GM19463 (cell line): Measurements from ENCODE around the gene LASP1.
"Not testable (repeated sequence)": the region's sequence is repeated elsewhere in the genome, so short reads cannot be mapped to it uniquely, and the experiment has no call there.

Experiments
- ATAC-seq: cut with Tn5 transposase; IDR thresholded peaks from one replicate; pipeline ENCODE4 v1.9.1; 2021; ENCODE audit warnings: mild to moderate bottlenecking, moderate library complexity; ENCODE audit not compliant: unreplicated experiment

Gene LASP1

GRCh38 chr17:38906460-38907228, 36.8 kb downstream of the LASP1 start:
- ATAC-seq = no peak

- no peak for ATAC-seq
Measured at GRCh38 chr17:38907930-38908675, 38.2 kb downstream of the LASP1 start.

DNA sequence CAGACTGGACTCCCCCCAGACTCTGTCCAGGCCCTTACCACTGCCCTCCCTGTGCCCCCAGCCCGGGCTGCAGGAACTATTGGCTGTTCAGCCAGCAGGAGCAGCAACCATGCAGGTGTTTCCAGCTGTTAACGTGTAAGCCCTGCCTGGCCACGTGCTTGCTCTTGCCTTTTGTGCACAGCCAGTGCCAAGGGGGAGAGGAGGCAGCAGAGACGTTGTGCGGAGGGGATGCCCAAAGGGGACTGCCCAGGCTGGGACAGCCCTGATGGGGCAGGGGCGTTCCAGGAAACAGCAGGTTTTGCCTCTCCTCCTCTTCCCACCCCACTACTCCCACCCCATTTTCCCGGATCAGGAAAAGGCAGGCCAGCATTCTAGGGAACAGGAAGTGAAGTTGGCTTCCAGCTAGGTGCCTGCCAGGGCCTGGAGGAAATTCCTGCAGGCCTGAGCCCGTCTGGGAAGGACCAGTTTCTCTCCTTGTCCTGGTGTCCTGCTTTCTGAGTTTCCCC, 38.9 kb downstream of the LASP1 start:
- no peak for ATAC-seq

- no peak for ATAC-seq
Measured at GRCh38 chr17:38910325-38910724, 40.5 kb downstream of the LASP1 start.

GRCh38 chr17:38911081-38911730, 41.3 kb downstream of the LASP1 start:
- no peak for ATAC-seq

GRCh38 chr17:38911731-38912081, 41.8 kb downstream of the LASP1 start:
- ATAC-seq = not testable (repeated sequence)

- no peak for ATAC-seq
Measured at GRCh38 chr17:38912221-38912813, 42.5 kb downstream of the LASP1 start.

DNA sequence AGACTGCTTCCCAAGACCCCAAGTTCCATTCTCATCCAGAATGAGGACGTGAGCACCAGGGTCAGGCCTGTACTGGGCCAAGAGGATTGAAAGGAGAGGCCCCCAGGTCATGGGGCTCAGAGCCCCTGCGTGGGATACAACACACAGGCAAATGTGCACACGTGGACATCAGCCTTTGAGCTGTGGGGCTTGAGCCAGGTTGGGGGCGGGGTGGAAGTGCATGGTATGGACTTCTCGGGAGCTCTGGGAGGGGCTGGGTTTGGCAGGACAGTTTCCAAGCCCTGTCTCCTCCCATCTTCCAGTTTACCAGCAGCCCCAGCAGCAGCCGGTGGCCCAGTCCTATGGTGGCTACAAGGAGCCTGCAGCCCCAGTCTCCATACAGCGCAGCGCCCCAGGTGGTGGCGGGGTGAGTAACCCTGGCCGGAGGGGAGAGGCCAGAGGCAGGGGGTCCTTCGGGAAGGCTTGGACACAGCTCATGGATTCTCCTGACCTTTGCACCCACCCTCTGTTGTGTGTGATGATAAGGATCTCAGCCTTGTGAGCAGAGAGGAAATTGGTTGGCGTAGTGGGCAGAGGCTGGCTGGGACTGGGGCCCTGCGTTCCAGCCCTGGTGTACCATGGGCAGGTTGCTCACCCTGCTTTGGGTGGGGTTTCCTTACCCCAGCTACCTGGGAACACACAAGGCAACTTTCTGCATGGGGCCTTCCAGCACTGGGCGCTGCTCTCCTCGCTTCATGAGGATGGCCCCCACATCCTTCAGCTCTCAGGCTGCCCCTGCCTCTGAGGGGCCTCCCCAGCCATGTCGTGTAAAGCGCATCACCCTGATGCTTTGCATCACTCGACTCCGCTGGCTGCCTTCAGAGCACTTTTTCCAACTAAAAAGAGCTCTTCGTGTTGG, 45.1 kb downstream of the LASP1 start:
- ATAC-seq = no peak

GRCh38 chr17:38915639-38915995, 45.8 kb downstream of the LASP1 start:
- no peak for ATAC-seq

DNA sequence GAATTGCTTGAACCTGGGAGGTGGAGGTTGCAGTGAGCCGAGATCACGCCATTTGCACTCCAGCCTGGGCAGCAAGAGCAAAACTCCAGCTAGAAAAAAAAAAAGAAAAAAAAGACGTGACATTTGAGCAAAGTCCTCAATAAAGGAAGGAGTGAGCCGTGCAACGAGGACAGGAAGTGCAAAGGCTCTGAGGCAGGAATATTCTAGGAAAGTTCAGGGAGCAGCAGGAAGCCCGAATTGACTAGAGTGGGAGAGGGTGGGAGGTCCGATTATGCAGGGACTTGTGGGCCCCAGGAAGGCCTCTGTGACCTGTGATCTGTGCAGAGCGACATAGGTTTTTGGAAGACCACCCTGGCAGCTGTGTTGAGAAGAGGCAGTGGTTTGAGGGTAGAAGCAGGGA, 46.9 kb downstream of the LASP1 start:
- ATAC-seq = no peak

- ATAC-seq = no peak
Measured at GRCh38 chr17:38917259-38917658, 47.4 kb downstream of the LASP1 start.

- no peak for ATAC-seq
Measured at GRCh38 chr17:38918129-38918913, 48.5 kb downstream of the LASP1 start.

DNA sequence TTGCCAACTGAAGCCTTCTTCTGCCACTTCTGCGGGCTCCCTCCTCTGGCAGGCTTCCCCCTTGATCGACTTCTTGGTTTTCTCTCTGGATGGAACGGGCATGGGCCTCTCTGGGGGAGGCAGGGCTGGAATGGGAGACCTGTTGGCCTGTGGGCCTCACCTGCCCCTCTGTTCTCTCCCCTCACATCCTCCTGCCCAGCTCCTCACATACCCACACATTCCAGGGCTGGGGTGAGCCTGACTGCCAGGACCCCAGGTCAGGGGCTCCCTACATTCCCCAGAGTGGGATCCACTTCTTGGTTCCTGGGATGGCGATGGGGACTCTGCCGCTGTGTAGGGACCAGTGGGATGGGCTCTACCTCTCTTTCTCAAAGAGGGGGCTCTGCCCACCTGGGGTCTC, 49.1 kb downstream of the LASP1 start:
- ATAC-seq = no peak

- ATAC-seq = no peak
Measured at GRCh38 chr17:38919316-38920078, 49.6 kb downstream of the LASP1 start.

DNA sequence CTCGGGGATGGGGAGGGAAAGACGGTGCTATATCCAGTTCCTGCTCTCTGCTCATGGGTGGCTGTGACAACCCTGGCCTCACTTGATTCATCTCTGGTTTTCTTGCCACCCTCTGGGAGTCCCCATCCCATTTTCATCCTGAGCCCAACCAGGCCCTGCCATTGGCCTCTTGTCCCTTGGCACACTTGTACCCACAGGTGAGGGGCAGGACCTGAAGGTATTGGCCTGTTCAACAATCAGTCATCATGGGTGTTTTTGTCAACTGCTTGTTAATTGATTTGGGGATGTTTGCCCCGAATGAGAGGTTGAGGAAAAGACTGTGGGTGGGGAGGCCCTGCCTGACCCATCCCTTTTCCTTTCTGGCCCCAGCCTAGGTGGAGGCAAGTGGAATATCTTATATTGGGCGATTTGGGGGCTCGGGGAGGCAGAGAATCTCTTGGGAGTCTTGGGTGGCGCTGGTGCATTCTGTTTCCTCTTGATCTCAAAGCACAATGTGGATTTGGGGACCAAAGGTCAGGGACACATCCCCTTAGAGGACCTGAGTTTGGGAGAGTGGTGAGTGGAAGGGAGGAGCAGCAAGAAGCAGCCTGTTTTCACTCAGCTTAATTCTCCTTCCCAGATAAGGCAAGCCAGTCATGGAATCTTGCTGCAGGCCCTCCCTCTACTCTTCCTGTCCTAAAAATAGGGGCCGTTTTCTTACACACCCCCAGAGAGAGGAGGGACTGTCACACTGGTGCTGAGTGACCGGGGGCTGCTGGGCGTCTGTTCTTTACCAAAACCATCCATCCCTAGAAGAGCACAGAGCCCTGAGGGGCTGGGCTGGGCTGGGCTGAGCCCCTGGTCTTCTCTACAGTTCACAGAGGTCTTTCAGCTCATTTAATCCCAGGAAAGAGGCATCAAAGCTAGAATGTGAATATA, 50.8 kb downstream of the LASP1 start:
- no peak for ATAC-seq

DNA sequence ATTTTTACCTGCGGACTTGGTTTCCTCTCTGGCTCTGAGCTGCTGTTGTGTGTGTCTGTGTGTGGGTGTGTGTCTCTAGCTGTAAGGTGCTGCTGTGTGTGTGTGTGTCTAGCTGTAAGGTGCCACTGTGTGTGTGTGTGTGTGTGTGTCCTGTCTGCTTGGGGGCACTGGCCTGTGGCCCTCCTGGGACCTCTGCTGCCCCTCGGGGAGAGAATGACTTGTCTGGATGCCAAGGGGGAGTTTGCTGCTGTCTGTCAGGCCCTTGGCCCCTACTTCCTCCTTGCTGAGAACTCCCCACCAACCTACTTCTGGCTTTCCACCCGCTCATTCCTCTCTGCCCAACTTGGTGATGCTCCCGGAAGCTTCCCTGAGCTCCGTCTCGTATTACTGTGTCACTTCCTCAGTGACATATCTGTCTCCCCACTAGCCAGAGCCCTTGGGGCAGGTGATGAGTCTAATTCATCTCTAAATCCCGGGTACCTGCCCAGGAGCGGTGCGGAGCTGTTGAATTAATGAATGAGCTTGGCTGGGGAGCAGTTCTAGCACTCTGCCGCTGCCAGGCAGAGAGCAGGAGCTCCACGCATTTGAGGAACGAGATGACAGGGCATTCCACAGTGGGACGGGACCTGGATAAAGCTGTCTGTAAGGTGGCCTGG, 52.0 kb downstream of the LASP1 start:
- no peak for ATAC-seq

DNA sequence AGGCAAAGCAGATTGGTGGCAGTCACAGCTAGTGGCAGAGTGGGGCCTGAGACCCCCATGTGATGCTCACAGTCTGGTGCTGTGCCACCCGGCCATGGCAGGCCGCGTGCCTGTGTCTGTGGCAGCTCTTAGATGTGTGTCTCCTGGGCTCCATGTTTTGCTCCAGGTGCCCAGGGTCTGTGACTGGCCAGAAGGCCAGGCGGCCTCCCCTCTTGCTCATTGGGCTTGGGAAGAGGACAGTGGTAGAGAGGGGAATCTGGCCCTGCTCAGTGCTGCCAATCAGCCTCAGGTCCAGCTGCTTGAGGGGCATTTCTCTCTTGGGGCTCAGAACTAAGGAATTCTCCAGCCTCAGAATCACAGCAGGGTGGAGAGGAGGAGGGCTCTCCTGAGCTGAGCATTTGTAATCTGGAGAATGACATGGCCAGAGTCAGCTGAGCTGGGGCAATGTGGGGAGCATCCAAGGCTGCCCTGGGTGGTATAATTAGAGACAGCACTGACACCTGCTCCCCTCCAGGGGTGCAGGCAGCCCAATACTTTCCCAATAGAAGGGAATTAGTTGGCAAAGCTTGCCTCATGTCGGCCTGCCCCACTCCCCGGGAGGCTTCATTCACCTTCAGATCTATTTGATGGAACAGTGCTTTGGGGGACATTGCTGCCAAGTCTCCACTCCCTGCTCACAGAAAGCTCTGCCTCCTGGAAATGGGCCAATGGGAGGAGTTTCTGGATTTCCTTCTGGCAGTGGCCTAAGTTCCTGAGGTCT, 52.9 kb downstream of the LASP1 start:
- no peak for ATAC-seq
